Ovary (tissue), 9 donors: ENCODE measurements around the gene TEX2. TPM values are rescaled to one million over a fixed set of nuclear protein-coding genes. Genes with fewer than 3 reads are reported as not detected.

Experiments used
- DNase-seq, 5 donors: peaks; one replicate each; pipeline ENCODE4 v3.0.0-alpha.2; 2019 to 2020
- H3K27ac ChIP-seq, 2 donors: fragments of 200-600 bp; one replicate each; pipeline versions ENCODE4 v1.5.1 to v1.8.0; 2019 to 2022
- H3K27me3 ChIP-seq: fragments of 200-600 bp; one replicate; pipeline ENCODE4 v1.8.0; 2022
- H3K36me3 ChIP-seq: fragments of 200-600 bp; sonication (generic); one replicate; pipeline ENCODE4 v1.5.1; 2019
- H3K4me1 ChIP-seq: one replicate; pipeline ENCODE4 v1.8.1; 2013; ENCODE audit warnings: mild to moderate bottlenecking, moderate library complexity; ENCODE audit not compliant: insufficient read depth
- H3K4me3 ChIP-seq: fragments of 200-600 bp; sonication (generic); one replicate; pipeline ENCODE4 v1.5.1; 2017
- H3K9me3 ChIP-seq, 2 donors: fragments of 200-600 bp in 1 of 2; sonication (generic) in 1 of 2; one replicate each; pipeline versions ENCODE4 v1.5.1 to v1.8.1; 2013 to 2019; ENCODE audit warnings: mild to moderate bottlenecking in 1 of 2, moderate library complexity in 1 of 2
- EP300 ChIP-seq: sonication (generic); formaldehyde crosslinking; IDR thresholded peaks from one replicate; pipeline ENCODE4 v1.6.1; 2017; ENCODE audit warnings: antibody characterized with exemption
- POLR2A ChIP-seq: fragments of 450-650 bp; IDR thresholded peaks from one replicate; pipeline ENCODE4 v1.6.1; 2017; ENCODE audit warnings: antibody characterized with exemption, mild to moderate bottlenecking, moderate library complexity
- WGBS, 3 donors: extraction: QIAGEN DNeasy Blood & Tissue Kit in 1 of 3; methylation state at CpG; one replicate each; pipeline versions ENCODE4 v1.1.5 to v1.1.7; 2013 to 2017; 5-methylcytosine and 5-hydroxymethylcytosine counted together
- intact Hi-C, 4 donors: fragments of 100-400 bp; cut with DNase I; formaldehyde crosslinking; loops; one replicate each; pipeline versions ENCODE4 v1.11.0 to v1.15.1; 2022 to 2023
- polyA plus RNA-seq, 2 donors: library from polyadenylated mRNA; stranded (reverse); fragments of 200-250 nt in 1 of 2; fragments of 350-450 nt in 1 of 2; fragmentation: Illumina TruSeq in 1 of 2; extraction: RNeasy Lipid Tissue Mini Kit (QIAGEN cat#74804) in 1 of 2; gene quantifications; one replicate each; pipeline ENCODE4 v1.2.3, GENCODE V29; 2013 to 2014
- total RNA-seq, 7 donors: library from RNA; depleted of rRNA in 2 of 7; stranded (reverse); fragments of >200 nt in 2 of 7; fragmentation: NEBNext Ultra II Directional in 3 of 7; extraction: Animal tissue kit (Norgen Biotek cat#: 25700) in 3 of 7; gene quantifications; one replicate each; pipeline versions ENCODE4 v1.1.0 to v1.2.4, GENCODE V29; 2016 to 2023
- TF ChIP-seq, protein P1 (sequence below), 3 donors: fragments of 450-650 bp in 2 of 3; fragments of 200-600 bp in 1 of 3; IDR thresholded peaks; one replicate each; pipeline versions ENCODE4 v1.5.1 to v1.8.0; 2016 to 2022; ENCODE audit warnings: antibody characterized with exemption in 3 of 3, mild to moderate bottlenecking in 1 of 3
- donor health status: DM: no; HTN: no; CAD: no; lungs with moderate emphysema.
- donor health status: DM: no; HTN: no; CAD: no.
- donor health status: Bipolar disorder and iron deficiency.
- donor health status: DM: yes; HTN: yes; CAD: no.
- donor health status: DM: no; HTN: no; CAD: no.
- donor health status: DM: yes; HTN: yes; CAD: no.

TEX2 gene
- total and polyA plus RNA-seq, 9 donors, result 13.9 to 36.7 (median 31.4) TPM

DNA sequence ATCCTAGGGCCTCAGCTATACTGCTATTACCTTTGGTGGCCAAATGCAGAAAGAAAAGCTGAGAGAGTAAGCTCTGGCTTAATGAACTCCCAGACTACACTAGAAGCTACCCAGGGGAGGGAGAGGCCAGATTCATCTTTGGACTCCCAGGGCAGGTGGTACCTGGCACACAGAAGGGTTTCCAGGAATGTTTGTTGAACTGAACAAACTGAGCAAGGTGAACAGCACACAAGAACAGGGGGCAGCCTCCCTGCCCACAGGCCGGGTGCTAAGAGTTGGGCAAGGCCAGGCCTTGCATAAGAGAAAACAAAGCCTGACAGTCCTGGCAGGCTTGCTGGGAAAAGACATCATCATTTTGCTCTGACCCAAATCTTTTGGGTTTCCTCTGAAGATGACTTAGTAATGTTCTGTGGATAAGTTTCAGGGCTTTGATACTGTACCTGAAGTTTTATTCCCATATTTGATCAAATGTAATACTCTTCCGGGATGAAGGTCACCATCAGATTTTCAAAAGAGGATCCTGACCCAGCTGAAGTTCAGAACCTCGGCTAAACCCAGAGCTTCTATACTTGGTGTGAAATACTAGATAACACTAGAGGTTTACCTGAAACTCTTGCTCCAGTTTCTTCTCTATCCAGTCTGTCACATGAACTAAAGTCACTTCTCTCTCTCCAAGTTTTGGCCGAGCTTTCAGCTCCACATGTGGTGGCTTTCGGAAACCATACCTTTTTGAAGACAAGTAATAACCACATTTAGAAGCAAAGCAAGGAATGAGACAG lies 112.6 kb downstream of the TEX2 start:
- no peaks in the 10 kb centered on the region for H3K36me3 ChIP-seq
- intact Hi-C loops, result no loop called here
- no peaks in the 10 kb centered on the region for H3K9me3 ChIP-seq
- 82 to 87% (median 85%) methylated on average over 5 of the region's 5 CpGs for WGBS, 3 donors
- no peaks in the 10 kb centered on the region for H3K27me3 ChIP-seq
- DNase-seq, result no peak
- H3K4me3 ChIP-seq, result no peak overlapping the region
- no peak overlapping the region for H3K27ac ChIP-seq
- peaks cover 9% of the 10 kb centered on the region for H3K4me1 ChIP-seq
- TF ChIP-seq, protein P1, sequence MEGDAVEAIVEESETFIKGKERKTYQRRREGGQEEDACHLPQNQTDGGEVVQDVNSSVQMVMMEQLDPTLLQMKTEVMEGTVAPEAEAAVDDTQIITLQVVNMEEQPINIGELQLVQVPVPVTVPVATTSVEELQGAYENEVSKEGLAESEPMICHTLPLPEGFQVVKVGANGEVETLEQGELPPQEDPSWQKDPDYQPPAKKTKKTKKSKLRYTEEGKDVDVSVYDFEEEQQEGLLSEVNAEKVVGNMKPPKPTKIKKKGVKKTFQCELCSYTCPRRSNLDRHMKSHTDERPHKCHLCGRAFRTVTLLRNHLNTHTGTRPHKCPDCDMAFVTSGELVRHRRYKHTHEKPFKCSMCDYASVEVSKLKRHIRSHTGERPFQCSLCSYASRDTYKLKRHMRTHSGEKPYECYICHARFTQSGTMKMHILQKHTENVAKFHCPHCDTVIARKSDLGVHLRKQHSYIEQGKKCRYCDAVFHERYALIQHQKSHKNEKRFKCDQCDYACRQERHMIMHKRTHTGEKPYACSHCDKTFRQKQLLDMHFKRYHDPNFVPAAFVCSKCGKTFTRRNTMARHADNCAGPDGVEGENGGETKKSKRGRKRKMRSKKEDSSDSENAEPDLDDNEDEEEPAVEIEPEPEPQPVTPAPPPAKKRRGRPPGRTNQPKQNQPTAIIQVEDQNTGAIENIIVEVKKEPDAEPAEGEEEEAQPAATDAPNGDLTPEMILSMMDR (IDR thresholded peaks at IDR 0.05), result no peak
- TF ChIP-seq POLR2A (no peak), EP300 (no peak)

DNA sequence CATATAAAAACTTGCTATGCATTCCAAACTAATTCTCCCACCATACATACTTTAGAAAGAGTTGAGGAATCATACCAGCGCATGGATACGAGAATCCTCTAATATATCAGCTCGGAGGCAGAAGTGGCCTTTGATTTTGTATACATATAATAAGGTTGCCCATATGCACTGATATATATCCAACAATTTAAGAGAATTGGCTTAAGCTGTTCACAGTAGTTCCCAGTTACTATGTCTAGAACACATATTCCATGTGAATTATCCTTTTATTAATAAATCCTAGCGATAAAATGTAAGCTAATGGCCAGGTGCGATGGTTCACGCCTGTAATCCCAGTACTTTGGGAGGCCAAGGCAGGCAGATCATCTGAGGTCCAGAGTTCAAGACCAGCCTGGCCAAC lies 113.9 kb downstream of the TEX2 start:
- Histone ChIP-seq H3K27me3 (no peaks in the 10 kb centered on the region), H3K27ac (no peak overlapping the region), H3K36me3 (no peaks in the 10 kb centered on the region), H3K4me1 (peaks cover 5% of the 10 kb centered on the region), H3K9me3 (no peaks in the 10 kb centered on the region), H3K4me3 (no peak overlapping the region)
- DNase-seq, result no peak
- TF ChIP-seq, protein P1 (IDR thresholded peaks at IDR 0.05), result no peak
- TF ChIP-seq EP300, result no peak
- no peak for TF ChIP-seq POLR2A
- intact Hi-C loops, result loop anchor here in 3 of 4 donors (5.0 to 10.0 kb wide), 3 partner anchors 113 to 128 kb away; partner anchors contain the start of gene TEX2 (in 2 of the 3)
- WGBS, 3 donors, result 96 to 97% (median 97%) methylated on average over 6 of the region's 6 CpGs

DNA sequence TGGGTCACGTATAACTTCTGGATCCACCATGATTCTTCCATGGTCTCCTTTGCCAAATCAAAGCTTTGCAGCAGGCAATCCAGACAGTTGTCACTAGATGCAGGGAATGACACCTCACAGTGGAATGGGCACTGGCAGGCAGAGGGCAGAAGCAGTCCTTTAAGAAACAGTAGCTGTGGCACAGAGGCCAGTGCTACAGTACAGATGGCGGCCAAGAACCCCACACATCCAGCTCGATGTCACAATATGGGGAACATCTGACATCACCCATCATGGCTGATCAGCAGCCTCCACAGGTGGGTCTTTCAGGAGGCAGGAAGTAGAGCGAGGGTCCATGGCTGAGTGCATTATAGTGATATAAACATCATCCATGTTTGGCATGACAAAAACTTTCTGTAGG lies 114.4 kb downstream of the TEX2 start:
- H3K4me1 ChIP-seq, result peaks cover 5% of the 10 kb centered on the region
- H3K4me3 ChIP-seq, result no peak overlapping the region
- H3K36me3 ChIP-seq, result no peaks in the 10 kb centered on the region
- H3K27ac ChIP-seq, result peak overlapping the region in 1 of 2 donors; percentile 14
- H3K27me3 ChIP-seq, result no peaks in the 10 kb centered on the region
- intact Hi-C loops, result loop anchor here in 3 of 4 donors (5.0 to 10.0 kb wide), 3 partner anchors 114 to 129 kb away; partner anchors contain the start of gene TEX2 (in 2 of the 3)
- WGBS, 3 donors, result 88 to 98% (median 96%) methylated on average over 4 of the region's 4 CpGs
- no peak for DNase-seq
- H3K9me3 ChIP-seq, result no peaks in the 10 kb centered on the region
- TF ChIP-seq POLR2A, result no peak
- TF ChIP-seq, protein P1 (IDR thresholded peaks at IDR 0.05), result no peak
- TF ChIP-seq EP300, result no peak

DNA sequence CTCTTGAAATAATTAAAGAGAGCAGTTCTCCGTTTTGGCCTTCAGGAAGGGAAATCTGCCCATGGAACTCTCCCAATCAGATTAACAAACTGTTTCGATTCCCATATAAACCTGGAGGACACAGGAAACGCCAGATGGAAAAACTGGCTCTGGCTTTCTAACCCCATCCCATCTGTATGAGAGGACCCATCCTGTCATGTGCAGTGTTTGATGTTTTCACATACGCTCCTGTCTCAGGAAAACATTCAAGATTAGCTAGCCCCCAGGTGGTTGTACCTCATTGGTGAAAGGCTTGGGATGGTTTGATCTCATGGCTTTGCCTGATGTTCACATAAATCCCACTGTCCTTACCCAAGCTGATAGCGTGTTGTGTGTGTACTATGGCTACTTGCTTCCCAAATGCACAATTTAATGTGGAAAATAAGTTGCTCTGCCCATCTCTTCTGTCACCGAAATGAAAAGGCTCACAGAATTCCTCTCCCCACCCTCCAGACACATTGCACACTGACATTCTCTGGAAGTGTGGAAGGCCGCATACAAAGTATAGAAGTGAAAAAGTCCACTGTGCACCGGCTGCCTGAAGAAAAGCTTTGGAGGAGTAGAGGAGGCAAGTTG lies 114.9 kb downstream of the TEX2 start:
- Histone ChIP-seq H3K9me3 (no peaks in the 10 kb centered on the region), H3K4me3 (no peak overlapping the region), H3K27me3 (no peaks in the 10 kb centered on the region), H3K27ac (no peak overlapping the region), H3K4me1 (peaks cover 5% of the 10 kb centered on the region), H3K36me3 (no peaks in the 10 kb centered on the region)
- DNase-seq, result no peak
- TF ChIP-seq, protein P1 (IDR thresholded peaks at IDR 0.05), result no peak
- TF ChIP-seq EP300 (no peak), POLR2A (no peak)
- intact Hi-C loops, result loop anchor here in 3 of 4 donors (5.0 to 10.0 kb wide), 3 partner anchors 114 to 129 kb away; partner anchors contain the start of gene TEX2 (in 2 of the 3)
- 49 to 53% (median 50%) methylated on average over 8 of the region's 8 CpGs for WGBS, 3 donors
